ENCODE results near the gene KCTD20. TPM values are rescaled to one million over a fixed set of nuclear protein-coding genes. Genes with fewer than 3 reads are reported as not detected.
"Not testable (repeated sequence)": the region's sequence is repeated elsewhere in the genome, so short reads cannot be mapped to it uniquely, and the experiment has no call there.

The KCTD20 gene
- polyA plus RNA-seq (2012; ENCODE audit: low read depth, missing spikeins): 29.7 TPM

DNA sequence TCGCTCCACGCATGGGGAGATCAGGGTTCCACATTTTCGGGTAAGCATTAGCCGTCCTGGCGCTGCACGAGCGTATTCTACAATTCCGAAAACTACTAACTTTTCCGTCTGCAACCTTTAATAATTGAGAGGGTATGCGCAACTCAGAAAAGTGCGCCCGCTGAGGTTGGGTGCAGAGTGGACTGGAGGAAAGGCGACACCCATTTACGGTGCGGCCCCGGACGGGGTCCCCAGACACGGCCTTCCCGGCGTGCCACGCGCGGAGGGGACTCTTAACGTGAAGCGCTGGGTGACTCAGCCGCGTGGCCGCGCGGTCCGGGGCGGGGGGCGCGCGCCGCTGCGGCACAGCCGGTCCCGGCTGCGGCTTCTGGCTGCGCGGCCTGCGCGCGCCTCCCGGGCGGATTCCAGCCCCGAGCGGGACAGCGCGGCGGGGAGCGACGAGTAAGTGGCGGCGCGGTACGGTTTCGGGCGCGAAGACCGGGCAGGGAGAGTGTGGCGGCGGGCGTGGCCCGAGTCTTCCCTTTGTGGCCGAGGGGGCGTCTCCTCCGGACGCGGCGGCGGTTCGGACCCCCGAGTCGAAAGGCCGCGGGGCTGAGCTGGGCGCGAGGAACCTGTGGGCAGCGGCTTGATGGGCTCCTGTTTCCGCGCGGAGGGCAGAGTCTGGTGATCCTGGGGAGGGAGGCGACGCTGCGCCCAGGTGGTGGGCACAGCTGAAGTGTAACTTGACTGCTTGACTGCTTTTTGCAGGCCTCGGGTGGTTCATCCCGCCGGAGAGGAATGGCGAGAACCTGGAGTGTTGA lies at the start of gene KCTD20, which contains the start of gene PXT1:
TSS of gene KCTD20 (plus strand) at position 330 of the 800 bp plus-strand sequence. CDS start 27,098 bp downstream, outside the sequence.
TSS of gene PXT1 (minus strand) at position 184 of the 800 bp plus-strand sequence. CDS start 16,772 bp downstream, outside the sequence.
- DNase-seq (ENCODE audit: insufficient read length, low spot score) (peak; percentile 77), FAIRE-seq (peak; percentile 94)
- TF ChIP-seq POLR2A (IDR thresholded peaks at IDR 0.05; ENCODE audit: low read depth, low read length) (peak; percentile 70), POU2F2 (IDR thresholded peaks at IDR 0.05; ENCODE audit: low read depth, low read length) (0 out of 2 replicates have a peak, but pooled peaks have one; percentile 40), PAX5 (IDR thresholded peaks at IDR 0.05; ENCODE audit: insufficient read depth, low read length, severe bottlenecking) (peak; percentile 50), SPI1 (IDR thresholded peaks at IDR 0.05; ENCODE audit: low read depth, low read length) (no peak), TAF1 (IDR thresholded peaks at IDR 0.05; ENCODE audit: low read depth, low read length) (peak; percentile 86), POLR2AphosphoS5 (IDR thresholded peaks at IDR 0.05; ENCODE audit: low read depth, low read length) (peak; percentile 72; the same call in 1 of the 2 replicates)

DNA sequence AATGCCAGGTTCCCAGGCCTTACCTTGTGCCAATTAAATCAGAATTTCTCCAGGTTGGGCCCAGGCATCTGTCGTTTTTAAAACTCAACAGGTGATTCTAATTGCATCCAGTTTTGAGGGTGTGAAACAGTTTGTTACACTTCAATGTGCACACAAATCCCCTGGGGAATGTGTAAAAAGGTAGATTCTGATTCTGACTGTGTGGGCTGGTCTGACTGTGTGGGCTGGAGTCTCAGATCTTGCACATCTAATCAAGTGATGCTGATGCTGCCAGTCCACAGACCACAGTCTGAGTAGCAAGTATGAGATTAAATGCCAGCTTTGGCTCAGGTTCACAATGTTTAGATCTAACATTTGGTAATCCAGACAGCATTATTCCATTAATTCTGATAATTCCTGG lies 42.8 kb upstream of the KCTD20 start:
- DNase-seq (ENCODE audit: insufficient read length, low spot score) (no peak), FAIRE-seq (no peak)
- TF ChIP-seq POLR2A (IDR thresholded peaks at IDR 0.05; ENCODE audit: low read depth, low read length): no peak
- TF ChIP-seq POLR2AphosphoS5 (IDR thresholded peaks at IDR 0.05; ENCODE audit: low read depth, low read length): no peak
- TF ChIP-seq SPI1 (IDR thresholded peaks at IDR 0.05; ENCODE audit: low read depth, low read length): no peak
- TF ChIP-seq PAX5 (IDR thresholded peaks at IDR 0.05; ENCODE audit: insufficient read depth, low read length, severe bottlenecking): no peak
- TF ChIP-seq POU2F2 (IDR thresholded peaks at IDR 0.05; ENCODE audit: low read depth, low read length): no peak
- no peak for TF ChIP-seq TAF1 (IDR thresholded peaks at IDR 0.05; ENCODE audit: low read depth, low read length)

DNA sequence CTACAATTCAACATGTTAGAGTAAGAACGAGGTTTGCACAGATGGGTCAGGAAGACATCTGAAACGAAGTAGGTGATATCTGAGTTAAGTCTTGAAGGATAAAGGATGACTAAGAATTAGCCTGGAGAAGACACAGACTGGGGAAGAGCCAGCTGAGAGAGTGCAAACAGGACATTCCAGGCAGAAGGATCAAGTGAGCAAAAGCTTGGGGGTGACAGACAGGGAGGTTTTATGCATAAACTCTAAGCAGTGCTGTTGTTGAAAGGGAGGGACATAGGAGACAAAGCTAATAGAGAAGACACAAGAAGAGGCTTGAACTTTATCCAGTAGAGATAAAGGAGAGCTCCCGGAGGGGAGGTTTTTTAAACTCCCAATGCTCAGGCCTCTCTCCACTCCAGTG lies 40.3 kb upstream of the KCTD20 start:
- FAIRE-seq: no peak
- TF ChIP-seq POLR2AphosphoS5 (IDR thresholded peaks at IDR 0.05; ENCODE audit: low read depth, low read length): no peak
- TF ChIP-seq SPI1 (IDR thresholded peaks at IDR 0.05; ENCODE audit: low read depth, low read length): no peak
- TF ChIP-seq POLR2A (IDR thresholded peaks at IDR 0.05; ENCODE audit: low read depth, low read length): no peak
- TF ChIP-seq POU2F2 (IDR thresholded peaks at IDR 0.05; ENCODE audit: low read depth, low read length): no peak
- TF ChIP-seq TAF1 (IDR thresholded peaks at IDR 0.05; ENCODE audit: low read depth, low read length): no peak
- TF ChIP-seq PAX5 (IDR thresholded peaks at IDR 0.05; ENCODE audit: insufficient read depth, low read length, severe bottlenecking): no peak

DNA sequence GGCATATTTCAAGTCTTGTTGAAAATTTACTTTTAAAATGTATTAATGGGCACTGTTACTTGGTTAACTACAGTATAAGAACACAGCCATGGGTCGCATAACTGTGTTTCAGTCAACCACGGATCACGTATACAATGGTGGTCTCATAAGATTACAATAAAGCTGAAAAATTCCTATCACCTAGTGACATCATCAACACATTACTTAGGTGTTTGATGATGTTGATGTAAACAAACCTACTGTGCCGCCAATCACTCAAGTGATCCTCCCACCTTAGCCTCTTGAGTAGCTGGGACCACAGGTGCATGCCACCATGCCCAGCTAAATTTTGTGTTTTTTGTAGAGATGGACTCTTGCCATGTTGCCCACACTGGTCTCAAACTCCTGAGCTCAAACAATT lies 38.6 kb upstream of the KCTD20 start:
- no peak for TF ChIP-seq POLR2AphosphoS5 (IDR thresholded peaks at IDR 0.05; ENCODE audit: low read depth, low read length)
- TF ChIP-seq PAX5 (IDR thresholded peaks at IDR 0.05; ENCODE audit: insufficient read depth, low read length, severe bottlenecking): no peak
- TF ChIP-seq TAF1 (IDR thresholded peaks at IDR 0.05; ENCODE audit: low read depth, low read length): no peak
- TF ChIP-seq POU2F2 (IDR thresholded peaks at IDR 0.05; ENCODE audit: low read depth, low read length): no peak
- no peak for TF ChIP-seq POLR2A (IDR thresholded peaks at IDR 0.05; ENCODE audit: low read depth, low read length)
- no peak for TF ChIP-seq SPI1 (IDR thresholded peaks at IDR 0.05; ENCODE audit: low read depth, low read length)
- DNase-seq (ENCODE audit: insufficient read length, low spot score): no peak
- FAIRE-seq: no peak

More for the DNA sequence above, 40.3 kb upstream of the KCTD20 start:
- DNase-seq (ENCODE audit: insufficient read length, low spot score): no peak

DNA sequence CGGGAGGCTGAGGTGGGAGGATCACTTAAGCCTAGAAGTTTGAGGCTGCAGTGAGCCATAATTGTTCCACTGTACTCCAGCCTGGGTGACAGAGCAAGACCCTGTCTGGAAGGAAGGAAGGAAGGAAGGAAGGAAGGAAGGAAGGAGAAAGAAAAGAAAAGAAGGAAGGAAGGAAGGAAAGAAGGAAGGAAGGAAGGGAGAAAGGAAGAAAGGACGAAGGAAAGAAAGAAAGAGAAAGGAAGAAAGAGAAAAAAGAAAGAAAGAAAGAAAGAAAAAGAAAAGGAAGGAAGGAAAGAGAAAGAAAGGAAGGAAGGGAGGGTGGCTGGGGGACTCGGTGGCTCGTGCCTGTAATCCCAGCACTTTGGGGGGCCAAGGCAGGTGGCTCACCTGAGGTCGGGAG lies 33.1 kb upstream of the KCTD20 start:
- not testable (repeated sequence) for FAIRE-seq; DNase-seq (ENCODE audit: insufficient read length, low spot score)

DNA sequence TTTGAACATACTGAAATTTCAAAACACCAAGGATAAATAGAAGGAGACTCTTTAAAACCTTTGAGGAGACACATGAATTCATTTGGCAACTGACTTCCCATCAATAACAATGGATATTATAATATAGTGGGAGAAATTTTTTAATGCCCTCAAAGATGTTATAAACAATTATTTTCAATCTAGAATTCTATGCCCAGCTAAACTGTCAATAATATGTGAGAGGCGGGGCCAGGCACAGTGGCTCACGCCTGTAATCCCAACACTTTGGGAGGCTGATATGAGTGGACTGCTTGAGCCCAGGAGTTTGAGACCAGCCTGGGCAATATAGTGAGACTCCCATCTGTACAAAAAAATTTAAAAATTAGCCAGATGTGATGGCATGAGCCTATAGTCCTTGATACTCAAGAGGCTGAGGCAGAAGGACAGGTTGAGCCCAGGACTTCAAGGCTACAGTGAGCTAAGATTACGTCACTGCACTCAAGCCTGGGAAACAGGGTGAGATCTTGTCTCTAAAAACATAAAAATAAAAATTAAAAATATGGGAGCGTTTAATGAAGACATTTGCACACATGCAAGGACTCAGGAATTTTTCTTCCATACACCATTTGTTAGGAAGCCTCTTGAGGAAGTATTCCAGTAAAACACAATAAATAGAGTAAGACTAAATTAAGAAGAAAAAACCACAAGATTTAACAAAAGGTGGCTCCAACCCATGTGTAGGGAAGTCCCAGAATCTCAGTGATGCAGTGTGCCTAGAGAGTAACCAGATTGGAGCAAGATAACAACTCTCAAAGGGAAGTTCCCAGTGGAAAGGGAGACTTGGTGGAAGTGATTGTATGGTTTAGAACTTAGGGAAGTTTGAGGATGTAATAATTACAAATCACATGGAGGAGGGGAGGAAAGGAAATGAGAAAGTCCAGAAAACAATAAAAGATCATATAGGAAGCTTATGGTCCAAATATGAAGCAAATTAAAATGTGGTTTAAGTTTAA lies 29.0 kb upstream of the KCTD20 start:
- no peak for TF ChIP-seq PAX5 (IDR thresholded peaks at IDR 0.05; ENCODE audit: insufficient read depth, low read length, severe bottlenecking)
- no peak for TF ChIP-seq POLR2AphosphoS5 (IDR thresholded peaks at IDR 0.05; ENCODE audit: low read depth, low read length)
- TF ChIP-seq TAF1 (IDR thresholded peaks at IDR 0.05; ENCODE audit: low read depth, low read length): no peak
- no peak for TF ChIP-seq SPI1 (IDR thresholded peaks at IDR 0.05; ENCODE audit: low read depth, low read length)
- TF ChIP-seq POU2F2 (IDR thresholded peaks at IDR 0.05; ENCODE audit: low read depth, low read length): no peak
- no peak for TF ChIP-seq POLR2A (IDR thresholded peaks at IDR 0.05; ENCODE audit: low read depth, low read length)
- no peak for FAIRE-seq
- no peak for DNase-seq (ENCODE audit: insufficient read length, low spot score)

DNA sequence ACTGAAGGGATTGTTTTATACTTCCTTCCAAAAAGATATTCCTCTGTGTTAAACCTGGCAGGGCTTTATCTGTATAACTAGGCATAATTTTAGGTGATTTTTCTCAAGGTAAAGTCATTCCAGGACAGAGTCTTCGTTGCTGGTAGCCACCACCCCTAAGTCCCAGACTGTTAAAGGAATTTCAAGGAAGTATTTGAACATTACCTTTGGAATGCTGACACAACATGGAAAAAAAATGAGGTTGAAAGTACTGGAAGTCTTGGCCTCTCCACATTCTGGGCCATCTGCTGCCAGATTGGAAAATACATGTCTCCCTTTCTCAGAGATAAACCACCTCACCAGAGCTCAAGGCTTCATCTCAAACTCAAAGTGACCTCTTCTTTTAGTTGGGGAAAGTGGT lies 28.3 kb upstream of the KCTD20 start:
- TF ChIP-seq POLR2A (IDR thresholded peaks at IDR 0.05; ENCODE audit: low read depth, low read length) (no peak), TAF1 (IDR thresholded peaks at IDR 0.05; ENCODE audit: low read depth, low read length) (no peak), POU2F2 (IDR thresholded peaks at IDR 0.05; ENCODE audit: low read depth, low read length) (no peak), SPI1 (IDR thresholded peaks at IDR 0.05; ENCODE audit: low read depth, low read length) (no peak), PAX5 (IDR thresholded peaks at IDR 0.05; ENCODE audit: insufficient read depth, low read length, severe bottlenecking) (no peak), POLR2AphosphoS5 (IDR thresholded peaks at IDR 0.05; ENCODE audit: low read depth, low read length) (no peak)
- FAIRE-seq: no peak
- no peak for DNase-seq (ENCODE audit: insufficient read length, low spot score)

DNA sequence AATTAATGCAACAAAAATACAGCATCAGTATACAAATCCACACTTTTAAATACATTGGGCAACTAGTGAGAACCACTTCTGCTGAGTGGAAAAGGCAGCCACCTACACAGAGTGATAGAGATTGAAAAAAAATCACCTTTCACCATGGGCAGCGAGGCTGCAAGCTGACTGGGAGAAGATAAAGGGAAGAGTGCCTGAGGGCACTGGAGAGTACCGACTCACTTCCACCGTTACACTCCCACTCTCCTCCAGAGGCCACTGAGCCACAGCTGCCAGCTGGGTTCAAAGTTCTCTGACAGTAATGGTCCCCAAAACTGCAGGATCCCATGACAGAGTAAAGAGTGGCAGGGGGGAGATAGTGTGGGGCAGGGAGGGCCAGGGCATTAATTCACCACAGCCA lies 24.2 kb upstream of the KCTD20 start:
- FAIRE-seq (no peak), DNase-seq (ENCODE audit: insufficient read length, low spot score) (no peak)
- TF ChIP-seq TAF1 (IDR thresholded peaks at IDR 0.05; ENCODE audit: low read depth, low read length): no peak
- TF ChIP-seq PAX5 (IDR thresholded peaks at IDR 0.05; ENCODE audit: insufficient read depth, low read length, severe bottlenecking): no peak
- no peak for TF ChIP-seq POLR2A (IDR thresholded peaks at IDR 0.05; ENCODE audit: low read depth, low read length)
- no peak for TF ChIP-seq POLR2AphosphoS5 (IDR thresholded peaks at IDR 0.05; ENCODE audit: low read depth, low read length)
- TF ChIP-seq POU2F2 (IDR thresholded peaks at IDR 0.05; ENCODE audit: low read depth, low read length): no peak
- TF ChIP-seq SPI1 (IDR thresholded peaks at IDR 0.05; ENCODE audit: low read depth, low read length): no peak

DNA sequence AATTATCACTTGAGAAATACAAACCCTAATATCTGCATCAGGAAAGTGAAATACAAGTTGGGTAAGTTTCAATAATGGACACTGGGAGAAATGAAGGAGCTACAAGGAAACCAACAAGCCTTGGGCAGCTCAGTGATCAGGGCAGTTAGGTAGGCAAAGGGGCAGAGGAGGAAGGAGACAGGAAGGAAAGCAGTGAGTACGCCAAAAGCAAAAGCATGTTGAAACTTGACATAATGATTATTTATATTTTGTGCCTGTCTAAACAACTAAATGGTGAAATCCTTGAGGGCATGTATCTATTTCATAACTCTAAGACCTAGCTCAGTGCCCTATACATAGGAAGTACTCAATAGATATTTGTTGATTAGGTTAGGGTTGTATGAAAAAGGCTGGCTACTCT lies 23.5 kb upstream of the KCTD20 start:
- TF ChIP-seq POLR2A (IDR thresholded peaks at IDR 0.05; ENCODE audit: low read depth, low read length) (no peak), SPI1 (IDR thresholded peaks at IDR 0.05; ENCODE audit: low read depth, low read length) (no peak), PAX5 (IDR thresholded peaks at IDR 0.05; ENCODE audit: insufficient read depth, low read length, severe bottlenecking) (no peak), POLR2AphosphoS5 (IDR thresholded peaks at IDR 0.05; ENCODE audit: low read depth, low read length) (no peak)
- FAIRE-seq (no peak), DNase-seq (ENCODE audit: insufficient read length, low spot score) (no peak)
